Astrocyte of the spinal cord (primary cell): ENCODE measurements around the gene TBX4.

Source experiments
- DNase-seq: peaks from one replicate; pipeline ENCODE4 v3.0.0; 2011; ENCODE audit warnings: low read depth, low spot score
- H3K4me3 ChIP-seq: 2 replicates; pipeline ENCODE4 v1.5.1; 2011; ENCODE audit warnings: low read depth, mild to moderate bottlenecking, low read length, moderate library complexity
- CTCF ChIP-seq: IDR thresholded peaks from 2 replicates; pipeline ENCODE4 v1.5.1; 2012; ENCODE audit warnings: low read depth, mild to moderate bottlenecking, low read length, inconsistent platforms
- in situ Hi-C: cut with HindIII; loops from 2 replicates; pipeline ENCODE4 v1.10.0; 2017; ENCODE audit warnings: low sequenced_read_pairs

The TBX4 gene

GRCh38 chr17:61452301-61453290 lies at the start of gene TBX4:
TBX4 (plus strand) TSS chr17:61452422; CDS start chr17:61456491, 4,069 bp downstream.
- H3K4me3 ChIP-seq = no peak within 1 kb of the TSS
- in situ Hi-C loops = no loop called here
- TF ChIP-seq CTCF = no peak
- DNase-seq = no peak

GRCh38 chr17:61402978-61403800 lies 49.0 kb upstream of the TBX4 start:
- in situ Hi-C loops = no loop called here
- DNase-seq = no peak
- no peak overlapping the region for H3K4me3 ChIP-seq
- no peak for TF ChIP-seq CTCF

- no peak for DNase-seq
- no peak overlapping the region for H3K4me3 ChIP-seq
- in situ Hi-C loops = no loop called here
- no peak for TF ChIP-seq CTCF
Measured at GRCh38 chr17:61403801-61404662, 48.2 kb upstream of the TBX4 start.

- in situ Hi-C loops = no loop called here
- H3K4me3 ChIP-seq = no peak overlapping the region
- DNase-seq = no peak
- TF ChIP-seq CTCF = no peak
Measured at GRCh38 chr17:61404663-61404912, 47.6 kb upstream of the TBX4 start.

GRCh38 chr17:61404913-61405685 lies 47.1 kb upstream of the TBX4 start:
- in situ Hi-C loops = no loop called here
- H3K4me3 ChIP-seq = no peak overlapping the region
- no peak for TF ChIP-seq CTCF
- DNase-seq = no peak
